Measurements from ENCODE around the gene RABGAP1L.
"Not testable (repeated sequence)": the region's sequence is repeated elsewhere in the genome, so short reads cannot be mapped to it uniquely, and the experiment has no call there.

Gene RABGAP1L

DNA sequence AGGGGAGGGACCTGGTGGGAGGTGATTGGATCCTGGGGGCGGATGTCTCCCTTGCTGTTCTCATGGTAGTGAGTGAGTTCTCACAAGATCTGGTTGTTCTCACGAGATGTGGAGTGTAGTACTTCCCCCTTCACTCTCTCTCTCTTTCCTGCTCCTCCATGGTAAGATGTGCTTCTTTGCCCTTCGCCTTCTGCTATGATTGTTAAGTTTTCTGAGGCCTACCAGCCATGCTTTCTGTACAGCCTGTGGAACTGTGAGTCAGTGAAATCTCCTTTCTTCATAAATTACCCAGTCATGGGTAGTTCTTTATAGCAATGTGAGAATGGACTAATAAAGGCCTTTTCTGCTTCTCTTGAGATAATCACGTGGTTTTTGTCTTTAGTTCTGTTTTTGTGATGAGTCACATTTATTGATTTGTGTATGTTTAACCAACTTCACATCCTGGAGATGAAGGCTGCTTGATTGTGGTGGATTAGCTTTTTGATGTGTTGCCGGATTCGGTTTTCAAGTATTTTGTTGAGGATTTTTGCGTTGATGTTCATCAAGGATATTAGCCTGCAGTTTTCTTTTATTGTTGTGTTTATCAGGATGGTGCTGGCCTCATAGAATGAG, 45.5 kb downstream of the RABGAP1L start:
- no peak for DNase-seq

DNA sequence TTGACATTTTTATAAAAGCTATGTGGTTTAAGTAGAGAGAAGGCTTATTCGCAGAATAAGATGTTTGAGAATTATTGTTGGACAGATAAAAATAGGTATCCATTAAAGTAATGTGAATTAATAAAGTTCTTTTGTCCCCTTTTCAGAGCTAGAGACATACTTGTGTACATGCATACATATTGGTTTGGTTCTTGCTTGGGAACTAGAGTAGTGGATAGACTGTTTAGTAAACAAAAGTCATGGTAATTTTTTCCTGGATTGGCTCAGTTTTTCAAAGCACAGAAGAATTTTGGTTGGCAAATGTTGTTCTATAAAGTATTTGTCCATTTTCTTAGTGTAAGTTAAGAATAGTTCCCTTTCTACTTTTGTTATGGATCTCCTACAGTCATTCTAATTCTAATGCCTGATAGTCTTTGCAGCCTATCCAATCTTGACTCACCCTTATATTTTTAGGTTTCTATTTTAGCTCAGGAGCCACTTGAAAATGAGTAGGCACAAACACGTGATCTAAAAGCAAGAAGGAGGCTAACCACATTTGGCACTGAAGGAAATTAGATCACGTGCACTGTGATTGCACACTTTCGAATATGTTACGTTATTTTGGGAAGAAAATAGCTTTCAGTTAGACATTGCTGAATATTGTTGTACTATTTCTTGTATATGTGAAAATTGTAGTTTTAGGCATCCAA, 47.0 kb downstream of the RABGAP1L start:
- DNase-seq: no peak

DNA sequence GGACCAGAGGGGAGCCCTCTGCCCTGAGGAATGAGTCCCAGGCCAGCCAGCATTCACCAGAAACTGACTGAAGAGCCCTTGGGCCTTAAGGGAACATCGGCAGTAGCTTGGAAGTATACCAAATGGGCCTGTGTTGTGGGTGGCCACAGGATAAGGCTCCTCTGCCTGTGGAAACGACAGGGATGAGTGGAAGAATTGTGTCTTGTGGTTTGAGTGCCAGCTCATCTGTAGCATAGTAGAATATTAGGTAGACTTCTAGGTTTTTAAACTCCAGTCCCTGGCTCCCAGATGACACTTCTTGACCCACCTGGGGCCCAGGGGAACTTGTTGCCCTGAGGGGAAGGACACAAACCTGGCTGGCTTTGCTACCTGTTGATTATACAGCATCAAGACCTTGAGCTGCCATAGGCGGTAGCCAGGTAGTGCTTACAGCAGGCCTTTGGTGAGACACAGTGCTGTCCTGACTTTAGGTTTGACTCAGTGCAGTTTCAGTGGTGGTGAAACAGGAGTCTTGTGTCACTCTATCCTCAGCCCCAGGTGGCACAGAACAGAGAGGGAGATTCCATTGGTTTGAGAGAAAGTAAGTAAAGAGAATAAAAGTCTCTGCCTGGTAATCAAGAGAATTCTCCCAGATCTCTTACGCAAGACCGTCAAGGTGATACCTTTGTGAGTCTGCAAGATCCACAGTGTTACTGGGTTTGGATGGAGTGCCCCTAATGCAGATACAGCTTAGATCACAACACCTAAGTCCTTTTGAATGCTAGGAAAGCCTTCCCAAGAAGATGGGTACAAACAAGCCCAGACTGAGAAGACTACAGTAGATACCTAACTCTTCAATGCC, 50.2 kb downstream of the RABGAP1L start:
- DNase-seq: no peak

DNA sequence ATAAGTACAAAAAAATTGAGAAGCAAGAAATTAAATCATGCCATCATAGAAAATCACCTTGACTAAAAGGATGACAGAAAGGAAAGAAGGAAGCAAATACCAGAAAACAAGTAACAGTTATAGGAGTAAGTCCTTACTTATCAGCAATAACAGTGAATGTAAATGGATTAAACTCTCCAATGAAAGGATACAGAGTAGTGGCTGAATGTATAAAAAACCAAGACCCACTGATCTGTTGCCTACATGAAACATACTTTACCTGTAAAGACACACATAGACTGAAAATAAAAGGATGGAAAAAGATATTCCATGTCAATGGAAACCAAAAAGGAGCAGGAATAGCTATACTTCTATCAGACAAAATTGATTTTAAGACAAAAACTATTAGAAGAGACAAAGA, 52.2 kb downstream of the RABGAP1L start:
- DNase-seq: no peak

DNA sequence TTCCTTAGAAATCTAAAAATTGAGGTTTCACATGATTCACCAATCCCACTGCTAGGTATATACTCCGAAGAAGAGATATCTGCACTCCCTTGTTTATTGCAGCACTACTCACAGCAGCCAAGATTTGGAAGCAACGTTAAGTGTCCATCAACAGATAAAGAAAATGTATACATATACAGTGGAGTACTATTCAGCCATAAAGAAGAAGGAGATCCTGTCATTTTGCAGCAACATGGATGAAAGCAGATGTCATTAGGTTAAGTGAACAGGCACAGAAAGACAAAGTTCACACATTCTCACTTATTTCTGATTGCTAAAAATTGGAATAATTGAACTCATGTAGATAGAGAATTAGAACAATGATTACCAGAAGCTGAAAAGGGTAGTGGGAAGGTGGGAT, 56.4 kb downstream of the RABGAP1L start:
- DNase-seq: no peak

DNA sequence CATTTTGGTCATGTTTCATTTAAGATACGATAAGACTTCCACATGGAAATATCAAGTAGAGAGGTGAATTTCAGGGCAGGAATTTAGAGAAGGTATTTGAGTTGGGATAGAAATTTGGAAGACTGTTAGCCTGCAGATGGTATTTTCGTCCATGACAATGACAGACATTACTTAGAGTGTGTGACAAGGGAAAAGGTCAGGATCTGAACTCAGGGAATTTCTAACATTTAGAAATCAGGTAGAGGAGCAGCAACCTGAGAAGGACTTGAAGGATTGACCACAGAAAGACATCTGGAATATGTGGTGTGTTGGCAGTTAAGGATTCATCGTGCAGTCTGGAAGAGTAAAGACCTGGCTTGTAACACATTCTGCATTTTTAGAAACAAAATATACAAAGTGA, 57.9 kb downstream of the RABGAP1L start:
- no peak for DNase-seq

DNA sequence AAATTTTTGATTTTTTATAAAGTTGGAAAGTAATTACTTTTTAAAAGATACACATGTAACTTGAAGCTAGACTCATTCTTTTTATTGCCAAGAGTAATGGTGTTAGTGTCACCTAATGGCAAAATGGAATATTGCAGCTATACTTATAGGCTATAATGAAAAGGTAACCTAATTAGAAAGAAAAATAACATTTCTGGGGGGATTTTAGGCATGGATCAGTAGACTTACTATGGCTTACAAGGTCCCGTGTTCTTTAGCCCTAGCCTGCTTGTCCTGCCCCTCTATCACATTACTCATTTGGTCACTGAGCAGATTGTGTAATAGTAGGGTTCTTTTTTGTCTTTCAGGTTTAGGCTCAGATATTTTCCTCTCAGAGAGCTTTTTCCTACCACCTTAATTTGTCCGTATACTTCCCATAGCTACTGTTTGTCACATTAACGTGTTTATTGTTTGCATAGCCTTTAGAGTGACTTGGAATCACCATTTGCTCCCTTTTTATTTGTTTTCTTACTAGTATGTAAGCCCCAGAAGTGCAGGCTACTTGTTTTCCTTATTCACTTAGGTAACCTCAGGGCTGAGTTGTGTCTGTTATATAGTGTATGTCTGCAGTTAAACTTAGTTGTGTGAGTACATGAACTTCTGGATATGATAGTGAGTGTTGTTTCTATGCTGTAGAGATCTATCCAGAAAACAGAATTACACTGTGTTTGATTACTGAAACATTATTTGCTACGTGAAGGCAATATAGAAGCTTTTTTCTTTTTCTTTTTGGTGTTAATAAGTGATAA, 58.7 kb downstream of the RABGAP1L start:
- DNase-seq: no peak

DNA sequence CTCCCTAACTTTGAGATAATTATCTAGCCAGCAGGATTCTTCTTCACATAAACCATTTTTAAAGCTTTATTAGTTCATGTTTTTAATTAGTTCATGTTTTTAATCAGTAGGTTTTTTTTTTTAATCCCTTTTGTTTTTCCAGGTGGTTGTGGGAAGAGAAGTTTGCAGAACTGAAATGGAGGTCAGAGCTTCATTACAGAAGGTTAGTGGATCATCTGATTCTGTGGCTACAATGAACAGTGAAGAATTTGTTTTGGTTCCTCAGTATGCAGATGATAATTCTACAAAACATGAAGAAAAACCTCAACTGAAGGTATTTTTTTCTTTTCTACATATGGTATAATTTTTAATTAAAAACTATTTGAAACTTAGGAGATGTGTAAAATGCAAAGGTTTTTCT, 59.7 kb downstream of the RABGAP1L start:
- no peak for DNase-seq

DNA sequence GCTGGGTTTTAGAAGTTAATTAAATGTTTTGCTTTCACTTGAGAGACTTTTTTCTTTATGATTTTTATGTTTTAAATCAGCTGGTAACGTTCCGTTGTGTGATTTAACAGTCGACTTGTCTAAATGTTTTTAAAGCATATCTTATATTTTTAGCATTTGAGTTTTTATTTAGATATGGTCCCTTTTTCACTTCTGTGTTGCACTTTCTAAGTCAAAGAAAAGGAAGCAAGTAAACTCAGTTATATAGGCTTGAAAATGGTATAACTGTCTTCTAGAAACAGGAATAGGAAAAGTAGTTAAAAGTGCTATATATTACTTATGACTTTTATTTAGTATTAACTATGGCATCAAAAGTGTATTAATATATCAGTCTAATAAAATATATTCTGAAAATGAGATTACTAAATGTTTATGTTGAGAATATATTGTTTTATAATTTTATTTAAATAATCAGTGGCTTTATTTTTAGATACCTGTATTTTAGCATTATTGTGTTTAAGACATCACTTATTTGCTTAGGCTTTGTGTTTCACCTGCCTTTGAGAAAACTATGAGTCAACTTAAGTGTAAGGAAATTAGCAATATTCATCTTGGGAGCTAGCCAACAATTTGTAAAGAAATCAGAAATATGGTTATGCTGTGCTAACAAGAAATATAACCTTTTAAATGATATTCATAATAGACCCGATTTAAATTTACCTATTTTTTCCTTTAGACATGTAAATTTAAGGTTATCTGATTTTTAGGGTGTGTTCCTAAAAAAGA, 60.5 kb downstream of the RABGAP1L start:
- DNase-seq: no peak

DNA sequence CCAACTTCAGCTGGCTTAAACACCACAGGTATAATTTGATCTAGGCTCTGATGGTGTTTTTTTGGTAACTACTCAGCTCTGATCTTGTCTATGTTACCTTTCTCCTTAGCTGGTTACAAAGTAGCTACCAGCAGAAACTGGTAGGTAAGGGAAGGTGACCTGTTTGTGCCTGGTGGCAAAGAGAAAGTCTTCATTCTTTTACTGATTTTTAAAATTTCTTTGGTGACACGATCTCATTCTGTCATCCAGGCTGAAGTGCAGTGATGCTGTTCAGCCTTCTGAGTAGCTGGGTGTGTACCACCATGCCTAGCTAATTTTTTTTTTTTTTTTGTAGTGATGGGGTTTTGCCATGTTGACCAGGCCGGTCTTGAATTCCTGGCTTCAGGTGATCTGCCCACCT, 62.4 kb downstream of the RABGAP1L start:
- DNase-seq: no peak

DNA sequence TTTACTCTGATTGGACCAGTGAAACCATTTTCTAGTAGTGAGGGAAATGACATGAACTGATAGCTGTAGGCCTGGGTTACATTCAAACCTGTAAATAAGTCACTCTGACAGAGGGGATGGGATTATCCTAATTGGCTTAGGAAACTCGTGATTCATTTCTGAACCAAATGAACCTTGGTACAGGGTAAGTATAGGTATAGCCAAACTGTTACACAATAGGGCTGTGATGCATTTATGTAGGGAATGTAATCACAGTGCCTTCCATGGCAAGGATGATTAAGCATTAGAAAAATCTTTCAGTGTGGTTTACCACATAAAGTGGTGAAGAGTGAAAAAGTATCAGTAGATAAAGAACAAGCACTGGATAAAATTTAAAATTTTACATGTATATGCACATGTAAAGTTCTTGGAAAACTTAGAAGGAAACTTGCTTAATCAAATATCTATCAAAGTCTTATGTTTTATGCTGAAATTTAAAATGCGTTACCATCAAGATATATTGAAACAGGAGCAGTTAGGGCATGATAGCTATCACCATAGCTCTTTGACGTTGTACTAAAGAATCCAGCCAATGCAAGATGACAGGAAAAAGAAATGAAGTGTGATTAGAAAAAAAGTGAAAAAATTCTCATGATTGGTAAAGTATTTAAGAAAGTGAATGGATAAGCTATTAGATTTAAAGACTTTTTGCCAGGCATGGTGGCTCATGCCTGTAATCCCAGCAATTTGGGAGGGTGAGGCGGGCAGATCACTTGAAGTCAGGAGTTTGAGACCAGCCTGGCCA, 63.0 kb downstream of the RABGAP1L start:
- DNase-seq: no peak

DNA sequence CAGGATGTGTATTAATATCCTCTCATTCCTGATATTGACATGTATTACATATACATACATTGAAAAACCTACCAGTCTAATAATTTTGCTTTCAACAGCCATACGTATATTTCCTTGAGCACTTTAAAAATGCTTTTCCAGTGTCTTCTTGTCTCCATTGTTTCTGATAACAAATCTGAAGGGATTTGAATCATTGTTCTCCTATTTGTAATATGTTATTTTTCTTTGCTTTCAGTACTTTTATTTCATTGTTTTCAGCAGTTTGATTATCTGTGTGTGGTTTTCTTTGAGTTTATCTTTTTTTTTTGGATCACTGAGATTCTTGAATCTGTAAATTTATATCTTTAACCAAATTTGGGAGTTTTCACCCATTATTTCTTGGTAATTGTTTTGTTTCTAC, 65.3 kb downstream of the RABGAP1L start:
- DNase-seq: no peak

DNA sequence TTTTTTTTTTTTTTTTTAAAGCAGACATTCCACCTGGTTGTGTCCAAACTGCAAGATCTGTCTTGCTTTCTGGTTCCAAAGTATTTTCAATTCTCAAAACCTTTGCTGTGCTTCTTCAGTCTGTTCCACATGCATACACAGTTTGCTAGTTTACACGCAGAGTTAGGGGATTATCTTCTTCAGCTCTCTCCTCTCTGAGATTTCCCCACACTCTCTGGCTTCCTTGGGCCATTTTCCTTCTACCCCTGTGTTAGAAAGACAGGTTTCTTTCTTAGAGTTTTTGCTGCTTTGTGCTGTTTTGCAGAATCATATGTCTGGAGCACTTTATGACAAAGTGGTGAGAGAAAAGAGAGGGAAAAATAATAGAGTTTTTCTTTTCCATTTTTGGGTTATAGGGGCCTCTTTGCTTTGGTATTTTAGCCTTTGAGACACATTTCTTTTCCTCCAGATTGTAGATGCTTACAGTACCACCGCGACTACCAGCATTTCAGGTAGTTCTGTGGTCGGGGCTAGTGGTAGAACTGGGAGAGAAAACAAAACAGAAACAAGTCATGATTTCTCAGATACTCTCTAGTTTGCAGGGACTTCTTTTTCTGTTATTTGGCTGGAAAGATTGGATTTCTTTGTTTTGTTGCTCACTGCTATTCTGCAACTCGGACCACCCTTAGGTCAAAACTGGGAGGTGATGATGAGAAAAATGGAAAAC, 66.3 kb downstream of the RABGAP1L start:
- DNase-seq: no peak

DNA sequence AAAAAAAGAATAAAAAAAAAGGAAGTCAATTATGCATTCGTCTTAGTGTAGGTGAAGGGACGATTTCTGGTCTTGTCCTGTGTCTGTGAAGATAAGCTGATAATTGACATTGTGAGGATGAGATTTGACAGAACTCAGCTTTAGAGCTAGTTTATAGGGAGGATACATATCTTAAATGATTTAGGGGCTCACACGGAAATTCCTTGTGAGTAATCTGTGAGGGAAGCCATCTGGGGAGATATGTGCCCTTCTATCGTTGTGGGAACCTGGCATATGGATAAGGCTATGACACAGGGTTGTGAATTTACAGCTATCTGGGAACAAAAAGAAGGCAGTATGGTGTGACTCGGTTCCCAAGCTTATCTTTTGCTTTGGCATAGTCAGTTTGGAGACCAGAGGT, 71.1 kb downstream of the RABGAP1L start:
- DNase-seq: no peak

DNA sequence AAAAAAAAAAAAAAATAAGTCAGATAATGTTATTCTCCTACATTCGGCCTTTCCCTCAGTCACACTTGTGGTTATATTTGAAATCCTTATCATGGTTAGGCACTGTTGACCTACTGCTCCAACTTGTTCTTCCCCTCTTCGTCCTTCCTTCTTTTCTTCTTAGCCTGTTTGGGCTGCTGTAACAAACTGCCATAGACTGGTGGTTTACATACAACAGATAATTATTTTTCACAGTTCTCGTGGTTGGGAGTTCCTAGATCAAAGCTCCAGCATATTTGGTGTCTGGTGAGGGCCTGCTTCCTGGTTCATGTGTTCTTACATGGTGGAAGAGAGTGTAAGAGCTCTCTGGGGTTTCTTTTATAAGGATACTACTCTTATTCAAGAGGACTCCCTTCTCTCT, 73.4 kb downstream of the RABGAP1L start:
- DNase-seq: no peak

DNA sequence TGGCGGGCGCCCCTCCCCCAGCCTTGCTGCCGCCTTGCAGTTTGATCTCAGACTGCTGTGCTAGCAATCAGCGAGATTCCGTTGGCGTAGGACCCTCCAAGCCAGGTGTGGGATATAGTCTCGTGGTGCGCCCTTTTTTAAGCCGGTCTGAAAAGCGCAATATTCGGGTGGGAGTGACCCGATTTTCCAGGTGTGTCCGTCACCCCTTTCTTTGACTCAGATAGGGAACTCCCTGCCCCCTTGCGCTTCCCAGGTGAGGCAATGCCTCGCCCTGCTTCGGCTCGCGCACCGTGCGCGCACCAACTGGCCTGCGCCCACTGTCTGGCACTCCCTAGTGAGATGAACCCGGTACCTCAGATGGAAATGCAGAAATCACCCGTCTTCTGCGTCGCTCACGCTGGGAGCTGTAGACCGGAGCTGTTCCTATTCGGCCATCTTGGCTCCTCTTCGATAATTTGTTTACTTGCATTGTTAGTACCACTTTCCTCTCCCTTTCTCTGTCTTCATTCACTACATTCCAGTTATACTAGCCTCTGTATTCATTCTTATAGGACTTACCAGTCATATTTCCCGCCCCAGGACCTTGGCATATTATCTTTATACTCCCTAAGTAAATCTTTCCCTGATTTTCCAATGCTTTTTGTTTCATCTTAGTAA, 79.7 kb downstream of the RABGAP1L start:
- DNase-seq: not testable (repeated sequence)

DNA sequence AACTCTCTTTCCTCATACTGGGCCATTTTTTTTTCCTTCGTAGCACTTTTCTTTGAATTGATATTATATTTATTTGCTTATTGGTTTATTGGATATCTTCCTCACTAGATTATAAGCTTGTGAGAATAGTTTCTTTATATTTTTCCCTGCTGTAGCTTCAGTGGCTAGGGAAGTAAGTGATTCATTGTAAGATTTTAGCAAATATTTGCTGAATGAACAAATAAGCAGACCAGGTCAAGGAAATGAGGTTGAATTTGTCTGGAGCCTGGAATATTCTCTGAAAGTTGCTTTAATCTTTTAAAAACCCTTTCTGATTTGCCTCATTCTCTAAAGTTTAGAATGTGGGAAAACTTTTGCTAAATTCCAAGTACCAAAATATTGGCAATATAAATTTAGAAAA, 80.2 kb downstream of the RABGAP1L start:
- no peak for DNase-seq

DNA sequence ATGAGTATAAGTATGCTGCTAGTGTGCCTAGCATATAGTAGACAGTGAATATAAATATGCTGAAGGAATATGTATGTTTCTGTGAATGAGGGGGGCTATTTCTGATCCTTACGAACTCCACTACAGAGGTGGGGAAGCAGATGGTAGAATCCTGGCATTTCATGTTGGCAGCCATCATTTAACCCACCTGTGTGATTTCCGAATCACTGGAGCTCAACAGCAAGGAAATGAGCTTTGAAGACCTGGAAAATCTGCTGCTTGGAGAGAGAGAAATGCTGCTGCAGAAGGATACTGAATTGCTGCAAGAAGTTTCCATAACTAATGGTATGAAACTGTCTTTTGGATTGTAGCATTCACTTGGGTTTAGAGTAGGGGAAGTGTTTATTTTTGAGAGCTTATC, 83.5 kb downstream of the RABGAP1L start:
- DNase-seq: no peak

DNA sequence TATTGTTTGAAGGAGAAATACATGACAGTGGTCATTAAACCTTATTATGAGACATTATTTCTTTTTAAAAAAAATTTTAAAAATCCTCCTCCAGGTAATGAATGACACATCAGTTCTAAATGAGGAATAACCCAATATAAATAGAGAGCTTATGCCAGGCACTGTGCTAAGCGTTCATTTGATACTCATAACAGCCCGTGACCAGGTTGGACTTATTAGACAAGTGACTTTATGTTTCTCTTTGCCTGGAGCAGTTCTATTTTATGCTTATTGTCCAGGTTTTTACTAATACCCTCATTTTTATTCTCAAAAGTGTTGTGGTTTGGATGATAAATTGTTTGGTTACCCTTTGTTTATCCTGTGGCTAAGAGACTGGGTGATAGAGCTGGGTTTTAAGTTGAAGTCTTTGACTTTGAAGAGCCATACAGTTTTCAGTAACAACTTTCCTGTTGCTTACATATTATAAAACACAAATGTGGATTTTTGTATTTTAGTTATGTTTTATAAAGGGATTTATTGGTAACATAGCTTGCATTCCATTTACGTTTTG, 84.2 kb downstream of the RABGAP1L start:
- no peak for DNase-seq

DNA sequence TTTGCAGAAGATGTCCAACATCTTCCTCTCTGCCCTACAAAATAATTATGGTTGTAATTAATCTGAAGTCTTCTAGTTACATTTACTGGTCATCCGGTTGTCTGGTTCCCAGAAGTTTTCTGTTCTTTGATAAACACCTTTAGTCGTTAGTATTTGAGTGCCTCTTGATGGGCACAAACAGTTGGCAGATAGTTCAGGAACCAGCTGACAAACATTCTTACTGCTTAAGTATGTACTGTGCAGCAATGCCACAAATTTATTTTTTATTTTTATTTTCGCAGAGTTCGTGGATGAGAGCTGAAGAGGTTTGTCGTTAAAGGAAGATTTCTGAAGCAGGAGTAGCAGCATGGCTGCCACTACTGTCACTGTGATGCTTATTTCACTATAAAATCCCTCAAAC, 84.7 kb downstream of the RABGAP1L start:
- DNase-seq: no peak
